ENCODE measurements around the gene RND1. TPM values are rescaled to one million over a fixed set of nuclear protein-coding genes. Genes with fewer than 3 reads are reported as not detected.

RND1 gene
- polyA plus RNA-seq, 1 donor from 2014 or later = 1.3 TPM

GRCh38 chr12:48831257-48831656, 34.4 kb downstream of the RND1 start:
- Histone ChIP-seq H3K36me3 (ENCODE audit: insufficient read depth, low read length) (peaks cover 6% of the 10 kb centered on the region), H4K20me1 (ENCODE audit: insufficient read depth) (no peaks in the 10 kb centered on the region), H2AFZ (ENCODE audit: low read depth, low read length) (no peak overlapping the region), H3F3A (ENCODE audit: insufficient read depth, low read length, poor library complexity, severe bottlenecking) (no peaks in the 10 kb centered on the region), H3K27ac (ENCODE audit: low read length) (no peak overlapping the region), H3K4me2 (ENCODE audit: low read length) (no peak overlapping the region), H3K4me3 (ENCODE audit: low read length) (no peak overlapping the region), H3K27me3 (ENCODE audit: insufficient read depth, low read depth, low read length) (no peaks in the 10 kb centered on the region), H3K9me2 (ENCODE audit: insufficient read depth, low read length) (no peaks in the 10 kb centered on the region), H3K9me3 (ENCODE audit: low read length) (no peaks in the 10 kb centered on the region), H3K79me2 (replicated peaks; ENCODE audit: insufficient read depth, low read length) (no peaks in the 10 kb centered on the region), H3K9ac (ENCODE audit: low read length) (no peak overlapping the region)
- TF ChIP-seq REST (IDR thresholded peaks at IDR 0.05; ENCODE audit: borderline replicate concordance) = no peak
- TF ChIP-seq EP300 (conservative IDR thresholded peaks at IDR 0.05; ENCODE audit: poor library complexity, severe bottlenecking) = no peak
- TF ChIP-seq TAF1 (IDR thresholded peaks at IDR 0.05; ENCODE audit: low read depth) = no peak
- no peak for TF ChIP-seq MXI1 (conservative IDR thresholded peaks at IDR 0.05; ENCODE audit: poor library complexity, severe bottlenecking)
- no peak for TF ChIP-seq SMC3 (conservative IDR thresholded peaks at IDR 0.05; ENCODE audit: poor library complexity)
- no peak for TF ChIP-seq RAD21 (conservative IDR thresholded peaks at IDR 0.05)
- TF ChIP-seq EZH2 (IDR thresholded peaks at IDR 0.05; ENCODE audit: borderline replicate concordance, insufficient read depth, low read length, poor library complexity, severe bottlenecking) = no peak
- no peak for TF ChIP-seq POLR2AphosphoS5 (IDR thresholded peaks at IDR 0.05)
- TF ChIP-seq CTCF (IDR thresholded peaks at IDR 0.05; ENCODE audit: poor library complexity, severe bottlenecking) = no peak

- H3K9me2 ChIP-seq (ENCODE audit: insufficient read depth, low read length) = no peaks in the 10 kb centered on the region
- no peaks in the 10 kb centered on the region for H3F3A ChIP-seq (ENCODE audit: insufficient read depth, low read length, poor library complexity, severe bottlenecking)
- no peak overlapping the region for H3K4me2 ChIP-seq (ENCODE audit: low read length)
- no peak overlapping the region for H3K4me3 ChIP-seq (ENCODE audit: low read length)
- H4K20me1 ChIP-seq (ENCODE audit: insufficient read depth) = no peaks in the 10 kb centered on the region
- no peaks in the 10 kb centered on the region for H3K79me2 ChIP-seq (replicated peaks; ENCODE audit: insufficient read depth, low read length)
- no peak for TF ChIP-seq EZH2 (IDR thresholded peaks at IDR 0.05; ENCODE audit: borderline replicate concordance, insufficient read depth, low read length, poor library complexity, severe bottlenecking)
- TF ChIP-seq POLR2AphosphoS5 (IDR thresholded peaks at IDR 0.05) = no peak
- no peak for TF ChIP-seq MXI1 (conservative IDR thresholded peaks at IDR 0.05; ENCODE audit: poor library complexity, severe bottlenecking)
- no peak for TF ChIP-seq EP300 (conservative IDR thresholded peaks at IDR 0.05; ENCODE audit: poor library complexity, severe bottlenecking)
- TF ChIP-seq REST (IDR thresholded peaks at IDR 0.05; ENCODE audit: borderline replicate concordance) = no peak
- TF ChIP-seq SMC3 (conservative IDR thresholded peaks at IDR 0.05; ENCODE audit: poor library complexity) = no peak
- no peak for TF ChIP-seq CTCF (IDR thresholded peaks at IDR 0.05; ENCODE audit: poor library complexity, severe bottlenecking)
- TF ChIP-seq RAD21 (conservative IDR thresholded peaks at IDR 0.05) = no peak
- TF ChIP-seq TAF1 (IDR thresholded peaks at IDR 0.05; ENCODE audit: low read depth) = no peak
- no peak overlapping the region for H3K27ac ChIP-seq (ENCODE audit: low read length)
- no peak overlapping the region for H2AFZ ChIP-seq (ENCODE audit: low read depth, low read length)
- no peaks in the 10 kb centered on the region for H3K27me3 ChIP-seq (ENCODE audit: insufficient read depth, low read depth, low read length)
- no peak overlapping the region for H3K9ac ChIP-seq (ENCODE audit: low read length)
- peaks cover 6% of the 10 kb centered on the region for H3K36me3 ChIP-seq (ENCODE audit: insufficient read depth, low read length)
- no peaks in the 10 kb centered on the region for H3K9me3 ChIP-seq (ENCODE audit: low read length)
Measured at GRCh38 chr12:48828841-48829575, 36.7 kb downstream of the RND1 start.
